Activated naive CD8-positive, alpha-beta T cell treated with anti-CD3 and anti-CD28 coated beads, Interleukin-2, amount 10 ng/mL, durations not matched to agents 7 days and 5 days (primary cell): ENCODE results near the gene CPED1. TPM values are rescaled to one million over a fixed set of nuclear protein-coding genes. Genes with fewer than 3 reads are reported as not detected.

Experiments used
- ATAC-seq: fragments of 150-1000 bp; cut with Tn5 transposase; one replicate; pipeline ENCODE4 v1.10.0; 2021; ENCODE audit warnings: low read depth, moderate library complexity
- POLR2A ChIA-PET: fragments of 350-600 bp; sonication (Branson Sonifier 250); formaldehyde crosslinking; loops from one replicate; lab custom pipeline; 2021; ENCODE audit warnings: antibody characterized with exemption; lab: Charles Lee
- DNase-seq: peaks from one replicate; pipeline ENCODE4 v3.0.0; 2021
- H3K27ac Mint-ChIP-seq: one replicate; pipeline ENCODE4 v1.8.0; 2022; ENCODE audit warnings: mild to moderate bottlenecking, mixed read lengths
- H3K27me3 Mint-ChIP-seq: one replicate; pipeline ENCODE4 v1.8.0; 2022; ENCODE audit warnings: mild to moderate bottlenecking, moderate library complexity, mixed read lengths
- H3K36me3 Mint-ChIP-seq: one replicate; pipeline ENCODE4 v1.8.0; 2021; ENCODE audit warnings: mild to moderate bottlenecking, mixed read lengths
- H3K4me1 Mint-ChIP-seq: one replicate; pipeline ENCODE4 v1.8.0; 2021; ENCODE audit warnings: mixed read lengths
- H3K4me3 Mint-ChIP-seq: one replicate; pipeline ENCODE4 v1.8.0; 2022; ENCODE audit warnings: mild to moderate bottlenecking, moderate library complexity, mixed read lengths
- H3K9me3 Mint-ChIP-seq: one replicate; pipeline ENCODE4 v1.8.0; 2021; ENCODE audit warnings: mixed read lengths
- total RNA-seq, 2 experiments: library from RNA; stranded (reverse); gene quantifications; one replicate each; pipeline ENCODE4 v1.2.3, GENCODE V29; 2021

CPED1 gene
- total RNA-seq, 2 experiments from 2014 or later: not detected

- Mint-ChIP-seq H3K27me3 (peaks cover 28% of the 10 kb centered on the region), H3K9me3 (no peaks in the 10 kb centered on the region), H3K27ac (no peak overlapping the region), H3K4me3 (no peak overlapping the region), H3K4me1 (peaks cover 17% of the 10 kb centered on the region), H3K36me3 (no peaks in the 10 kb centered on the region)
- ATAC-seq: no peak
- DNase-seq: no peak
- POLR2A ChIA-PET: no interaction called here
Observed at GRCh38 chr7:120985839-120986238, 2.7 kb upstream of the CPED1 start.

- no peak overlapping the region for H3K4me3 Mint-ChIP-seq
- peaks cover 32% of the 10 kb centered on the region for H3K27me3 Mint-ChIP-seq
- H3K36me3 Mint-ChIP-seq: no peaks in the 10 kb centered on the region
- ATAC-seq (no peak), DNase-seq (no peak)
- no peak overlapping the region for H3K27ac Mint-ChIP-seq
- peaks cover 17% of the 10 kb centered on the region for H3K4me1 Mint-ChIP-seq
- H3K9me3 Mint-ChIP-seq: no peaks in the 10 kb centered on the region
- POLR2A ChIA-PET: interaction anchor here (1.3 kb wide), 1 partner anchor 95 kb away, joined by 4 read pairs; no protein-coding TSS in a partner anchor
Observed at GRCh38 chr7:120986650-120987049, 1.9 kb upstream of the CPED1 start.

GRCh38 chr7:120987280-120987679 is 1.2 kb upstream of the CPED1 start:
- peaks cover 35% of the 10 kb centered on the region for H3K27me3 Mint-ChIP-seq
- H3K27ac Mint-ChIP-seq: no peak overlapping the region
- ATAC-seq: no peak
- no peak for DNase-seq
- no peaks in the 10 kb centered on the region for H3K9me3 Mint-ChIP-seq
- H3K4me3 Mint-ChIP-seq: no peak overlapping the region
- POLR2A ChIA-PET: interaction anchor here (1.3 kb wide), 1 partner anchor 95 kb away, joined by 4 read pairs; no protein-coding TSS in a partner anchor
- peaks cover 13% of the 10 kb centered on the region for H3K4me1 Mint-ChIP-seq
- H3K36me3 Mint-ChIP-seq: no peaks in the 10 kb centered on the region

GRCh38 chr7:120987683-120988590 is 574 bp upstream of the CPED1 start:
- POLR2A ChIA-PET: interaction anchor here (1.3 kb wide), 1 partner anchor 94 kb away, joined by 4 read pairs; no protein-coding TSS in a partner anchor
- peak; percentile 95 for ATAC-seq
- Mint-ChIP-seq H3K9me3 (no peaks in the 10 kb centered on the region), H3K36me3 (no peaks in the 10 kb centered on the region), H3K4me1 (peaks cover 13% of the 10 kb centered on the region), H3K27me3 (peaks cover 38% of the 10 kb centered on the region), H3K4me3 (peak overlapping the region; percentile 81), H3K27ac (no peak overlapping the region)
- peak; percentile 84 for DNase-seq

GRCh38 chr7:120989257-120990220 is 1.0 kb downstream of the CPED1 start:
- H3K27me3 Mint-ChIP-seq: peaks cover 40% of the 10 kb centered on the region
- POLR2A ChIA-PET: no interaction called here

GRCh38 chr7:120990468-120991118 is 2.1 kb downstream of the CPED1 start:
- DNase-seq: no peak
- no peak for ATAC-seq
- peaks cover 41% of the 10 kb centered on the region for H3K27me3 Mint-ChIP-seq
- H3K27ac Mint-ChIP-seq: no peak overlapping the region
- H3K9me3 Mint-ChIP-seq: no peaks in the 10 kb centered on the region
- POLR2A ChIA-PET: no interaction called here
- no peaks in the 10 kb centered on the region for H3K36me3 Mint-ChIP-seq
- no peak overlapping the region for H3K4me3 Mint-ChIP-seq
- peaks cover 16% of the 10 kb centered on the region for H3K4me1 Mint-ChIP-seq

More at GRCh38 chr7:120989257-120990220, 1.0 kb downstream of the CPED1 start:
- H3K27ac Mint-ChIP-seq: no peak overlapping the region
- H3K9me3 Mint-ChIP-seq: no peaks in the 10 kb centered on the region
- no peaks in the 10 kb centered on the region for H3K36me3 Mint-ChIP-seq
- ATAC-seq (no peak), DNase-seq (no peak)
- peak overlapping the region; percentile 81 for H3K4me3 Mint-ChIP-seq
- peaks cover 13% of the 10 kb centered on the region for H3K4me1 Mint-ChIP-seq

- Mint-ChIP-seq H3K4me1 (peaks cover 16% of the 10 kb centered on the region), H3K36me3 (no peaks in the 10 kb centered on the region), H3K27ac (no peak overlapping the region), H3K4me3 (no peak overlapping the region), H3K9me3 (no peaks in the 10 kb centered on the region), H3K27me3 (peaks cover 43% of the 10 kb centered on the region)
- POLR2A ChIA-PET: no interaction called here
- no peak for ATAC-seq
- DNase-seq: no peak
Observed at GRCh38 chr7:120991161-120991560, 2.6 kb downstream of the CPED1 start.

- Mint-ChIP-seq H3K4me1 (peaks cover 18% of the 10 kb centered on the region), H3K36me3 (no peaks in the 10 kb centered on the region), H3K9me3 (no peaks in the 10 kb centered on the region), H3K27ac (no peak overlapping the region), H3K27me3 (peaks cover 43% of the 10 kb centered on the region), H3K4me3 (no peak overlapping the region)
- POLR2A ChIA-PET: no interaction called here
- DNase-seq: no peak
- no peak for ATAC-seq
Observed at GRCh38 chr7:120991581-120991980, 3.1 kb downstream of the CPED1 start.

GRCh38 chr7:120992272-120992964 is 3.9 kb downstream of the CPED1 start:
- ATAC-seq (no peak), DNase-seq (no peak)
- Mint-ChIP-seq H3K4me3 (no peak overlapping the region), H3K9me3 (no peaks in the 10 kb centered on the region), H3K27me3 (peaks cover 43% of the 10 kb centered on the region), H3K36me3 (no peaks in the 10 kb centered on the region), H3K27ac (no peak overlapping the region), H3K4me1 (peaks cover 18% of the 10 kb centered on the region)
- POLR2A ChIA-PET: no interaction called here

GRCh38 chr7:120992965-120993494 is 4.5 kb downstream of the CPED1 start:
- Mint-ChIP-seq H3K9me3 (no peaks in the 10 kb centered on the region), H3K36me3 (no peaks in the 10 kb centered on the region), H3K4me1 (peaks cover 15% of the 10 kb centered on the region), H3K4me3 (no peak overlapping the region), H3K27ac (no peak overlapping the region), H3K27me3 (peaks cover 37% of the 10 kb centered on the region)
- DNase-seq (no peak), ATAC-seq (no peak)
- POLR2A ChIA-PET: no interaction called here

GRCh38 chr7:120993553-120994191 is 5.2 kb downstream of the CPED1 start:
- DNase-seq (no peak), ATAC-seq (no peak)
- H3K27ac Mint-ChIP-seq: no peak overlapping the region
- no peak overlapping the region for H3K4me3 Mint-ChIP-seq
- H3K36me3 Mint-ChIP-seq: no peaks in the 10 kb centered on the region
- POLR2A ChIA-PET: no interaction called here
- peaks cover 11% of the 10 kb centered on the region for H3K4me1 Mint-ChIP-seq
- peaks cover 35% of the 10 kb centered on the region for H3K27me3 Mint-ChIP-seq
- no peaks in the 10 kb centered on the region for H3K9me3 Mint-ChIP-seq
